ENCODE measurements around the gene FBXL4.

GRCh38 chr6:98825600-98826230 lies 122.0 kb downstream of the FBXL4 start:
- TF ChIP-seq CTCF (IDR thresholded peaks at IDR 0.05; ENCODE audit: low read depth, low read length, poor library complexity, severe bottlenecking): no peak
- TF ChIP-seq EZH2phosphoT487 (IDR thresholded peaks at IDR 0.05; ENCODE audit: borderline replicate concordance, low read length): no peak
